H9 (cell line): ENCODE data around the gene GLRX. TPM values are rescaled to one million over a fixed set of nuclear protein-coding genes. Genes with fewer than 3 reads are reported as not detected.

Experiments used
- DNase-seq: peaks from one replicate; pipeline ENCODE4 v3.0.0-alpha.2; 2017
- H2AFZ ChIP-seq: one replicate; pipeline ENCODE4 v1.6.1; 2013; ENCODE audit warnings: mild to moderate bottlenecking, low read length, control low read depth, moderate library complexity
- H2AK5ac ChIP-seq: 2 replicates; pipeline ENCODE4 v1.6.1; 2013; ENCODE audit warnings: low read length, control low read depth, mixed read lengths; ENCODE audit not compliant: insufficient read length
- H2BK120ac ChIP-seq: one replicate; pipeline ENCODE4 v1.6.1; 2013; ENCODE audit warnings: low read depth, mild to moderate bottlenecking, low read length, control low read depth, inconsistent platforms; ENCODE audit not compliant: poor library complexity, severe bottlenecking
- H2BK12ac ChIP-seq: 2 replicates; pipeline ENCODE4 v1.6.1; 2013; ENCODE audit warnings: low read length, control low read depth, mixed read lengths, low read depth; ENCODE audit not compliant: insufficient read length
- H2BK15ac ChIP-seq: 2 replicates; pipeline ENCODE4 v1.6.1; 2013; ENCODE audit warnings: low read depth, low read length, control low read depth
- H2BK20ac ChIP-seq: one replicate; pipeline ENCODE4 v1.6.1; 2013; ENCODE audit warnings: low read depth, mild to moderate bottlenecking, low read length, control low read depth, inconsistent platforms; ENCODE audit not compliant: poor library complexity, severe bottlenecking
- H2BK5ac ChIP-seq: 2 replicates; pipeline ENCODE4 v1.6.1; 2013; ENCODE audit warnings: low read length, control low read depth, mixed read lengths; ENCODE audit not compliant: insufficient read length
- H3K14ac ChIP-seq: 2 replicates; pipeline ENCODE4 v1.6.1; 2013; ENCODE audit warnings: low read length, control low read depth; ENCODE audit not compliant: insufficient read depth
- H3K18ac ChIP-seq: 2 replicates; pipeline ENCODE4 v1.6.1; 2013; ENCODE audit warnings: low read depth, mild to moderate bottlenecking, mixed read lengths, low read length, control low read depth; ENCODE audit not compliant: insufficient read length
- H3K23ac ChIP-seq: 2 replicates; pipeline ENCODE4 v1.6.1; 2013; ENCODE audit warnings: low read length, control low read depth, mixed read lengths, low read depth; ENCODE audit not compliant: insufficient read length
- H3K23me2 ChIP-seq: 2 replicates; pipeline ENCODE4 v1.6.1; 2013; ENCODE audit warnings: low read depth, mild to moderate bottlenecking, mixed read lengths, low read length, control low read depth; ENCODE audit not compliant: insufficient read length, poor library complexity, severe bottlenecking
- H3K27ac ChIP-seq: 2 replicates; pipeline ENCODE4 v1.5.1; 2013; ENCODE audit warnings: low read length, control low read depth, mixed read lengths, low read depth; ENCODE audit not compliant: insufficient read length
- H3K27me3 ChIP-seq: 2 replicates; pipeline ENCODE4 v1.6.1; 2013; ENCODE audit warnings: low read length, control low read depth, inconsistent platforms; ENCODE audit not compliant: insufficient read depth
- H3K4ac ChIP-seq: 2 replicates; pipeline ENCODE4 v1.6.1; 2013; ENCODE audit warnings: low read depth, mild to moderate bottlenecking, control low read depth, inconsistent platforms, low read length, moderate library complexity
- H3K4me1 ChIP-seq: 2 replicates; pipeline ENCODE4 v1.6.1; 2013; ENCODE audit warnings: low read length, control low read depth, inconsistent platforms; ENCODE audit not compliant: insufficient read depth
- H3K4me2 ChIP-seq: 2 replicates; pipeline ENCODE4 v1.6.1; 2013; ENCODE audit warnings: low read length, control low read depth, mixed read lengths; ENCODE audit not compliant: insufficient read length, insufficient read depth
- H3K56ac ChIP-seq: 2 replicates; pipeline ENCODE4 v1.6.1; 2013; ENCODE audit warnings: low read depth, mild to moderate bottlenecking, mixed read lengths, low read length, control low read depth; ENCODE audit not compliant: insufficient read length
- H3K79me1 ChIP-seq: 2 replicates; pipeline ENCODE4 v1.6.1; 2013; ENCODE audit warnings: low read depth, mild to moderate bottlenecking, moderate library complexity, low read length, control low read depth, inconsistent platforms; ENCODE audit not compliant: insufficient read depth, poor library complexity, severe bottlenecking
- H3K79me2 ChIP-seq: 2 replicates; pipeline ENCODE4 v1.6.1; 2013; ENCODE audit warnings: low read length, control low read depth, inconsistent platforms; ENCODE audit not compliant: insufficient read depth
- H3K9ac ChIP-seq: 2 replicates; pipeline ENCODE4 v1.6.1; 2013; ENCODE audit warnings: low read length, control low read depth, mixed read lengths; ENCODE audit not compliant: insufficient read length; ENCODE audit errors: extremely low read depth
- H3K9me3 ChIP-seq: one replicate; pipeline ENCODE4 v1.6.1; 2013; ENCODE audit warnings: low read depth, low read length, inconsistent platforms; ENCODE audit not compliant: control insufficient read depth
- H3T11ph ChIP-seq: one replicate; pipeline ENCODE4 v1.6.1; 2013; ENCODE audit warnings: mild to moderate bottlenecking, low read length, control low read depth, inconsistent platforms
- H4K20me1 ChIP-seq: one replicate; pipeline ENCODE4 v1.6.1; 2013; ENCODE audit not compliant: control insufficient read depth, insufficient read length, insufficient read depth
- H4K5ac ChIP-seq: 2 replicates; pipeline ENCODE4 v1.6.1; 2013; ENCODE audit warnings: low read depth, mild to moderate bottlenecking, mixed read lengths, low read length, control low read depth; ENCODE audit not compliant: insufficient read length
- H4K8ac ChIP-seq: replicated peaks from 2 replicates; pipeline ENCODE4 v1.6.1; 2013; ENCODE audit warnings: low read length, control low read depth, mixed read lengths, low read depth; ENCODE audit not compliant: insufficient read length
- H4K91ac ChIP-seq: 2 replicates; pipeline ENCODE4 v1.6.1; 2013; ENCODE audit warnings: low read depth, mild to moderate bottlenecking, moderate library complexity, mixed read lengths, low read length, control low read depth; ENCODE audit not compliant: insufficient read length
- H3K27ac Mint-ChIP-seq, 3 experiments: 2 replicates in 2 of 3; 3 replicates in 1 of 3; pipeline ENCODE4 v1.8.0; 2020 to 2021; ENCODE audit warnings: mixed read lengths in 3 of 3, mild to moderate bottlenecking in 1 of 3, moderate library complexity in 1 of 3
- H3K27me3 Mint-ChIP-seq: 2 replicates; pipeline ENCODE4 v1.8.0; 2021; ENCODE audit warnings: low read depth, mild to moderate bottlenecking, moderate library complexity, mixed read lengths
- H3K36me3 Mint-ChIP-seq, 3 experiments: 2 replicates in 2 of 3; 3 replicates in 1 of 3; pipeline ENCODE4 v1.8.0; 2020 to 2021; ENCODE audit warnings: low read depth in 3 of 3, mixed read lengths in 3 of 3; ENCODE audit not compliant: insufficient read depth in 1 of 3
- H3K4me1 Mint-ChIP-seq, 2 experiments: 2 replicates each; pipeline ENCODE4 v1.8.0; 2020; ENCODE audit warnings: mixed read lengths in 2 of 2
- H3K4me3 Mint-ChIP-seq, 2 experiments: 2 replicates in 1 of 2; 3 replicates in 1 of 2; pipeline ENCODE4 v1.8.0; 2020 to 2021; ENCODE audit warnings: mild to moderate bottlenecking in 2 of 2, mixed read lengths in 2 of 2, moderate library complexity in 1 of 2
- H3K9me3 Mint-ChIP-seq, 2 experiments: 2 replicates in 1 of 2; 3 replicates in 1 of 2; pipeline ENCODE4 v1.8.0; 2020; ENCODE audit warnings: mild to moderate bottlenecking in 2 of 2, mixed read lengths in 2 of 2, moderate library complexity in 1 of 2
- WGBS: extraction: QIAGEN DNeasy Blood & Tissue Kit; methylation state at CpG from one replicate; pipeline ENCODE4 v1.1.7; 2013; ENCODE audit warnings: missing lambda C conversion rate, low lambda C conversion rate, mixed read lengths; ENCODE audit not compliant: insufficient read length; ENCODE audit errors: extremely low coverage; 5-methylcytosine and 5-hydroxymethylcytosine counted together
- total RNA-seq: library from RNA; stranded (reverse); gene quantifications from 2 replicates; pipeline ENCODE4 v1.2.1, GENCODE V29; 2021
- TF ChIP-seq, protein P1 (sequence below): fragments of 200-600 bp; sonication (generic); conservative IDR thresholded peaks from 3 replicates; pipeline ENCODE4 v1.8.0; 2021; ENCODE audit warnings: antibody characterized with exemption, mild to moderate bottlenecking

GLRX gene
- total RNA-seq, 1 experiment from 2014 or later: 13.8 TPM

DNA sequence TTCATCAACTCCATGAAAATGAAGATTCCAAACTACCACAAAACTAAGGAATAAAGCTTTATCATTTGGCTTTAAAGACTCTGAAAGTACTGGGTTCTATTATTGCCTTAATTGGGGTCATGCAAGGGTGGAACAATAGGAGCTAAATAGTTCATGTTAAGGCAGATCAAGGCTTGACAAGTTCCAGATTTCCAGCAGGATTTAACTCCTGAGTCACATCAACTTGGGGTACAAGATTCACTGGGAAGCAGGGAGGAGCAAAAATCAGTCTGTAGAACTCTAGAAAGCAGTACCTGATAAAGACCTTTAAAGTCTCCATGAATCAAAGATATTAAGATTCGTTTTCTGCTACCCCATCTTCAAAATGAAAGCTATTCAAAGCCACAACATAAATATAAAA, 41.9 kb upstream of the GLRX start:
- Mint-ChIP-seq H3K27me3 (no peaks in the 10 kb centered on the region; the same call in 1 of the 2 replicates), H3K9me3 (no peaks in the 10 kb centered on the region; a peak in 1 of 5 replicates), H3K4me3 (no peak overlapping the region), H3K4me1 (peaks cover 16 to 18% of the 10 kb centered on the region in 2 experiments), H3K27ac (no peak overlapping the region; a peak in 1 of 7 replicates), H3K36me3 (peaks cover 0 to 4% (median 0%) of the 10 kb centered on the region in 3 experiments; a peak in 1 of 7 replicates)
- Histone ChIP-seq H2BK5ac (no peak overlapping the region), H3K23me2 (no peaks in the 10 kb centered on the region), H3K4ac (no peak overlapping the region), H3K79me1 (no peaks in the 10 kb centered on the region), H3K9me3 (no peaks in the 10 kb centered on the region), H4K8ac (no peak overlapping the region), H3K27ac (no peak overlapping the region), H3K23ac (no peak overlapping the region), H3T11ph (no peak overlapping the region), H2AK5ac (no peak overlapping the region), H4K91ac (no peak overlapping the region), H3K27me3 (no peaks in the 10 kb centered on the region), H3K4me2 (no peak overlapping the region), H2AFZ (no peak overlapping the region), H2BK120ac (no peak overlapping the region), H2BK15ac (no peak overlapping the region), H3K56ac (no peak overlapping the region), H2BK12ac (no peak overlapping the region), H3K14ac (no peak overlapping the region), H4K20me1 (no peaks in the 10 kb centered on the region), H3K9ac (no peak overlapping the region), H3K4me1 (peaks cover 4% of the 10 kb centered on the region; the same call in 1 of the 2 replicates), H3K18ac (no peak overlapping the region), H4K5ac (no peak overlapping the region), H3K79me2 (no peaks in the 10 kb centered on the region), H2BK20ac (no peak overlapping the region)
- WGBS: no CpG with 5 or more reads among the region's 1 CpG
- TF ChIP-seq, protein P1, sequence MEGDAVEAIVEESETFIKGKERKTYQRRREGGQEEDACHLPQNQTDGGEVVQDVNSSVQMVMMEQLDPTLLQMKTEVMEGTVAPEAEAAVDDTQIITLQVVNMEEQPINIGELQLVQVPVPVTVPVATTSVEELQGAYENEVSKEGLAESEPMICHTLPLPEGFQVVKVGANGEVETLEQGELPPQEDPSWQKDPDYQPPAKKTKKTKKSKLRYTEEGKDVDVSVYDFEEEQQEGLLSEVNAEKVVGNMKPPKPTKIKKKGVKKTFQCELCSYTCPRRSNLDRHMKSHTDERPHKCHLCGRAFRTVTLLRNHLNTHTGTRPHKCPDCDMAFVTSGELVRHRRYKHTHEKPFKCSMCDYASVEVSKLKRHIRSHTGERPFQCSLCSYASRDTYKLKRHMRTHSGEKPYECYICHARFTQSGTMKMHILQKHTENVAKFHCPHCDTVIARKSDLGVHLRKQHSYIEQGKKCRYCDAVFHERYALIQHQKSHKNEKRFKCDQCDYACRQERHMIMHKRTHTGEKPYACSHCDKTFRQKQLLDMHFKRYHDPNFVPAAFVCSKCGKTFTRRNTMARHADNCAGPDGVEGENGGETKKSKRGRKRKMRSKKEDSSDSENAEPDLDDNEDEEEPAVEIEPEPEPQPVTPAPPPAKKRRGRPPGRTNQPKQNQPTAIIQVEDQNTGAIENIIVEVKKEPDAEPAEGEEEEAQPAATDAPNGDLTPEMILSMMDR: no peak
- DNase-seq: no peak
